Upper lobe of right lung (tissue), 1 donor: ENCODE data around the gene FXR1. TPM values are rescaled to one million over a fixed set of nuclear protein-coding genes. Genes with fewer than 3 reads are reported as not detected.

ENCODE experiments used
- ATAC-seq: fragments of 200-7000 bp; cut with Tn5 transposase; one replicate; pipeline ENCODE4 v1.9.1; 2020; ENCODE audit warnings: mild to moderate bottlenecking, moderate library complexity
- DNase-seq: peaks from one replicate; pipeline ENCODE4 v3.0.0-alpha.2; 2020
- H3K27ac ChIP-seq: fragments of 200-600 bp; one replicate; pipeline ENCODE4 v1.8.0; 2022
- H3K27me3 ChIP-seq: fragments of 200-600 bp; one replicate; pipeline ENCODE4 v1.8.0; 2022; ENCODE audit warnings: mild to moderate bottlenecking
- H3K36me3 ChIP-seq: fragments of 200-600 bp; one replicate; pipeline ENCODE4 v1.8.0; 2022
- H3K4me1 ChIP-seq: fragments of 200-600 bp; one replicate; pipeline ENCODE4 v1.8.0; 2022
- H3K4me3 ChIP-seq: fragments of 200-600 bp; one replicate; pipeline ENCODE4 v1.8.0; 2022; ENCODE audit warnings: mild to moderate bottlenecking
- H3K9me3 ChIP-seq: fragments of 200-600 bp; one replicate; pipeline ENCODE4 v1.8.0; 2022
- CTCF ChIP-seq: fragments of 200-600 bp; IDR thresholded peaks from one replicate; pipeline ENCODE4 v1.8.0; 2022; ENCODE audit warnings: antibody characterized with exemption
- intact Hi-C: fragments of 100-400 bp; cut with DNase I; formaldehyde crosslinking; loops from one replicate; pipeline ENCODE4 v1.11.0; 2022
- total RNA-seq: library from RNA; stranded (reverse); fragmentation: NEBNext Ultra II Directional; extraction: Animal tissue kit (Norgen Biotek cat#: 25700); gene quantifications from one replicate; pipeline ENCODE4 v1.2.1, GENCODE V29; 2021
- donor health status: DM: no; HTN: yes; CAD: no; lungs with severe emphysema.

FXR1 gene
- total RNA-seq, 1 donor from 2014 or later: 97.3 TPM

DNA sequence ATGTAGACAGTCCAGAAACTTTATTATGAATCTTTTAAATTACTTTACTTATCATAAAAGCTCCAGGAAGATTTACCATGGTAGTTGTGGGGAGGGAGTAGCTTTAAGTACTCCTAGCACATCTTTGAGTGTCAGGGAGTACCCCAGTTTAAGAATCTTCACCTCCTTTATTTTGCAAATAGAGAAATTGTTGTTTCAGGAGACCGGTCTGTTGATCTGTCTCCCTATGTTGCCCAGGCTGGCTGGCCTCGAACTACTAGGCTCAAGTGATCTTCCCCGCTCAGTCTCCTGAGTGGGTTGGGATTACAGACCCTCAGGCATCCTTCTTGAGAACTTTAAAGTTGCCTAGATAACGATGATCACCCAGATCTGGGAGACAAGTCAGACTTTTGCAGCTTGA, 11.1 kb downstream of the FXR1 start:
- H3K9me3 ChIP-seq: no peaks in the 10 kb centered on the region
- no peak for TF ChIP-seq CTCF
- no peak for DNase-seq
- H3K27ac ChIP-seq: no peak overlapping the region
- intact Hi-C loops: no loop called here
- no peak for ATAC-seq
- no peak overlapping the region for H3K4me3 ChIP-seq
- peaks cover 10% of the 10 kb centered on the region for H3K4me1 ChIP-seq
- no peaks in the 10 kb centered on the region for H3K27me3 ChIP-seq
- no peaks in the 10 kb centered on the region for H3K36me3 ChIP-seq

- Histone ChIP-seq H3K9me3 (no peaks in the 10 kb centered on the region), H3K27ac (no peak overlapping the region), H3K36me3 (no peaks in the 10 kb centered on the region), H3K4me1 (no peaks in the 10 kb centered on the region), H3K27me3 (no peaks in the 10 kb centered on the region), H3K4me3 (no peak overlapping the region)
- DNase-seq: no peak
- TF ChIP-seq CTCF: no peak
- intact Hi-C loops: no loop called here
- no peak for ATAC-seq
Observed at GRCh38 chr3:180926526-180926925, 14.1 kb downstream of the FXR1 start.

- DNase-seq (no peak), ATAC-seq (no peak)
- Histone ChIP-seq H3K36me3 (no peaks in the 10 kb centered on the region), H3K4me3 (no peak overlapping the region), H3K9me3 (no peaks in the 10 kb centered on the region), H3K27me3 (no peaks in the 10 kb centered on the region), H3K4me1 (no peaks in the 10 kb centered on the region), H3K27ac (no peak overlapping the region)
- intact Hi-C loops: no loop called here
- no peak for TF ChIP-seq CTCF
Observed at GRCh38 chr3:180929376-180929775, 16.9 kb downstream of the FXR1 start.

GRCh38 chr3:180930526-180930925, 18.1 kb downstream of the FXR1 start:
- TF ChIP-seq CTCF: no peak
- intact Hi-C loops: no loop called here
- peaks cover 5% of the 10 kb centered on the region for H3K36me3 ChIP-seq
- DNase-seq (no peak), ATAC-seq (no peak)
- H3K27ac ChIP-seq: no peak overlapping the region
- H3K4me3 ChIP-seq: no peak overlapping the region
- no peaks in the 10 kb centered on the region for H3K4me1 ChIP-seq
- H3K27me3 ChIP-seq: no peaks in the 10 kb centered on the region
- H3K9me3 ChIP-seq: no peaks in the 10 kb centered on the region

DNA sequence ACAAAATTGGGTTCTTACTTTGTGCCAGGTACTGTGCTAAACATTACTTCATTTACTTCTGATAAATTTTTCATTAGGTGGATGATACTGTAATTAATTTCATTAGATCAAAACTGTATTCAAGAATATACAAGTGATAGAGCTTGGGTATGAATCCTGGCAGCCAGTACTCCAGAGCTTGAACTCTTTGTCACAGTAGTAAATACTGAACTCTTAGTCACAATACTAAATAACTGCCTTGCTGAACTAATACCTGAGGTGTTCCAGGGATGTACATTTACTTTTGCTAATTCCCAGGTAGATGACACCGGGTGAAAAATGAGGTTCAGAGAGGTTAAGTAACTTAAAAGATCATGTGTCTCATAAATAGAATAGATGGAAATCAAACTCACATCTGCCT, 20.3 kb downstream of the FXR1 start:
- Histone ChIP-seq H3K9me3 (no peaks in the 10 kb centered on the region), H3K27me3 (no peaks in the 10 kb centered on the region), H3K4me3 (no peak overlapping the region), H3K27ac (no peak overlapping the region), H3K4me1 (no peaks in the 10 kb centered on the region), H3K36me3 (peaks cover 27% of the 10 kb centered on the region)
- no peak for TF ChIP-seq CTCF
- intact Hi-C loops: no loop called here
- no peak for DNase-seq
- ATAC-seq: no peak

DNA sequence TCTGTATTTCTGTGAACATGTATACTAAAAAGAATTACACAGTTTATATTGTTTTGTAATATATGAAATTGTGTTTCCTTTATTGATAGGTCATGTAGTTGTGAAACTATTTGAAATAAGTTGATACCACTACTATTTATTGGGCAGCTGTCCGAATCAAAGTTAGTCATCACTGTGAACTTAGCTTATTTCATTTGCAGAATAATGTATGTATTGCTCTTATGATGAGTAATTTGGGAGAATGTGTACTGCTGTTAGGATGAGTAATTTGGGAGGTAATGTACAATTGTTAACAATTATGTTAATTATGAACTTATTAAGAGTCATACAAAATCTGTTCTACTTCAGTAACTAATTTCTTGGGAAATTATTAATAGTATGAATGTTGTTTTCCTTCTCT, 22.2 kb downstream of the FXR1 start:
- DNase-seq (no peak), ATAC-seq (no peak)
- Histone ChIP-seq H3K27me3 (no peaks in the 10 kb centered on the region), H3K9me3 (no peaks in the 10 kb centered on the region), H3K4me1 (no peaks in the 10 kb centered on the region), H3K4me3 (no peak overlapping the region), H3K36me3 (peaks cover 42% of the 10 kb centered on the region), H3K27ac (no peak overlapping the region)
- intact Hi-C loops: no loop called here
- TF ChIP-seq CTCF: no peak
